ENCODE results near the gene JMJD8. TPM values are rescaled to one million over a fixed set of nuclear protein-coding genes. Genes with fewer than 3 reads are reported as not detected.
"Not testable (repeated sequence)": the region's sequence is repeated elsewhere in the genome, so short reads cannot be mapped to it uniquely, and the experiment has no call there.

Gene JMJD8
- total and polyA plus RNA-seq, 7 experiments from 2014 or later = 26.8 to 62.1 (median 43.2) TPM

DNA sequence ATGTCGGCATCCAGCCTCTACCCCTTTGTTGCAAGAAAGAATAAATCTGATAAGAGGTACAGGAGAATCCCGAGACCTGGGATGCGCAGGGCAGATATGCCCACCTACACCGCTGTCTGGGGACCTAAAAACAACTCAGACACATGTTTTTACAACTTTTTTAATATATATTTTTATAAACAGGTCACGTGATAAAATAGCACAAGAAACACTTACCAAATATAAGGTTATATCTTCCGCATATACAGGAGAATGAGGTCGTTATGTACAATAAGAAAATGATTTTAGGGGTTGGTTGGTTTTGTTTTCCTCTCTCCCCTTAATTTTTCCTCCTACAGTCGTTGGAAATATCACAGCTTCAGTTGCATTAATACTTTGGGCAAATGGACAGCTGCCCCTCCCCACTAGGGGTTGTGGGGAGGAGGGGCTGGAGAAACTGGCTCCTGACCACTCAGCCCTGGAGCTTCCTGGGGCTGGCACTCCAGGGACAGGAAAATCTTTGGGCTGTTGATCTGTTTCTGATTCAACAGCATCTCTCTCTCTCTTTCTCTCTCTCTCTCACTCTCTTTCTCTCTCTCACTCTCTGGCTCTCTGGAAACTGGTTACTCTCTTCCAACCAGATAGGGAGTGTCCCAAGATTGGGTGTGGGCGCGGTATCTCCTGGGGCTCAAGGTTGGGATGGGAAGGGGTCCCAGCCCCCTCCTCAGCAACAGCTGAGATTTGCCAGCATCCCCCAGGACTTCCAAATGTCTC, 8.4 kb upstream of the JMJD8 start:
- peaks cover 0 to 4% (median 0%) of the 10 kb centered on the region in 5 donors for H3K36me3 Mint-ChIP-seq

GRCh38 chr16:691242-691641, 7.1 kb upstream of the JMJD8 start:
- Mint-ChIP-seq H3K4me3 (peak overlapping the region; percentile 64 to 93 (median 90)), H3K27ac (peak overlapping the region in 8 of 9 donors; percentile 2 to 92 (median 86)), H3K27me3 (peaks cover 0 to 19% (median 0%) of the 10 kb centered on the region in 5 donors), H3K4me1 (peaks cover 4 to 45% (median 27%) of the 10 kb centered on the region in 7 donors)
- POLR2A ChIA-PET = interaction anchor here (1.5 to 3.7 kb wide), 3 partner anchors 10 to 55 kb away, joined by 3 to 34 read pairs (median 7); partner anchors contain the start of genes ANTKMT, METTL26 and STUB1
- ATAC-seq; H3K9me3 Mint-ChIP-seq; intact Hi-C loops (cut with micrococcal nuclease); H3K27ac ChIP-seq (ENCODE audit: low read depth, low read length); H3K4me3 ChIP-seq (ENCODE audit: low read length); DNase-seq; H3K36me3 Mint-ChIP-seq; CTCF ChIA-PET; H3K27me3 ChIP-seq (ENCODE audit: control insufficient read depth in 2 of 2, insufficient read depth in 2 of 2, low read length in 2 of 2); H3K9me3 ChIP-seq (ENCODE audit: control insufficient read depth in 2 of 3, low read length in 3 of 3): not testable (repeated sequence)
- H3K4me1 ChIP-seq (ENCODE audit: control insufficient read depth in 2 of 2, insufficient read depth in 2 of 2, low read length in 2 of 2) = peaks cover 8 to 25% of the 10 kb centered on the region in 2 donors
- H3K36me3 ChIP-seq (ENCODE audit: control insufficient read depth in 2 of 3, insufficient read depth in 3 of 3, low read length in 3 of 3) = peaks cover 0 to 18% (median 0%) of the 10 kb centered on the region in 3 experiments

More for the DNA sequence above, 8.4 kb upstream of the JMJD8 start:
- POLR2A ChIA-PET = interaction anchor here (0.7 to 2.1 kb wide), 3 partner anchors 8 to 17 kb away, joined by 3 to 12 read pairs (median 4); partner anchors contain the start of genes JMJD8, RHBDL1 and STUB1
- ATAC-seq (no peak), DNase-seq (no peak)
- H3K27ac ChIP-seq (ENCODE audit: low read depth, low read length) = no peak overlapping the region
- Mint-ChIP-seq H3K9me3 (peaks cover 0 to 2% (median 0%) of the 10 kb centered on the region in 11 donors), H3K27ac (peak overlapping the region in 7 of 9 donors; percentile 41 to 89 (median 63)), H3K4me3 (peak overlapping the region; percentile 13 to 93 (median 46)), H3K27me3 (peaks cover 0 to 19% (median 0%) of the 10 kb centered on the region in 5 donors), H3K4me1 (peaks cover 4 to 51% (median 30%) of the 10 kb centered on the region in 7 donors)
- intact Hi-C loops (cut with micrococcal nuclease) = no loop called here
- H3K4me3 ChIP-seq (ENCODE audit: low read length) = no peak overlapping the region
- no peaks in the 10 kb centered on the region for H3K27me3 ChIP-seq (ENCODE audit: control insufficient read depth in 2 of 2, insufficient read depth in 2 of 2, low read length in 2 of 2)
- CTCF ChIA-PET = no interaction called here
- H3K36me3 ChIP-seq (ENCODE audit: control insufficient read depth in 2 of 3, insufficient read depth in 3 of 3, low read length in 3 of 3) = peaks cover 0 to 6% (median 0%) of the 10 kb centered on the region in 3 experiments
- H3K9me3 ChIP-seq (ENCODE audit: control insufficient read depth in 2 of 3, low read length in 3 of 3) = no peaks in the 10 kb centered on the region
- H3K4me1 ChIP-seq (ENCODE audit: control insufficient read depth in 2 of 2, insufficient read depth in 2 of 2, low read length in 2 of 2) = peaks cover 11 to 30% of the 10 kb centered on the region in 2 donors

DNA sequence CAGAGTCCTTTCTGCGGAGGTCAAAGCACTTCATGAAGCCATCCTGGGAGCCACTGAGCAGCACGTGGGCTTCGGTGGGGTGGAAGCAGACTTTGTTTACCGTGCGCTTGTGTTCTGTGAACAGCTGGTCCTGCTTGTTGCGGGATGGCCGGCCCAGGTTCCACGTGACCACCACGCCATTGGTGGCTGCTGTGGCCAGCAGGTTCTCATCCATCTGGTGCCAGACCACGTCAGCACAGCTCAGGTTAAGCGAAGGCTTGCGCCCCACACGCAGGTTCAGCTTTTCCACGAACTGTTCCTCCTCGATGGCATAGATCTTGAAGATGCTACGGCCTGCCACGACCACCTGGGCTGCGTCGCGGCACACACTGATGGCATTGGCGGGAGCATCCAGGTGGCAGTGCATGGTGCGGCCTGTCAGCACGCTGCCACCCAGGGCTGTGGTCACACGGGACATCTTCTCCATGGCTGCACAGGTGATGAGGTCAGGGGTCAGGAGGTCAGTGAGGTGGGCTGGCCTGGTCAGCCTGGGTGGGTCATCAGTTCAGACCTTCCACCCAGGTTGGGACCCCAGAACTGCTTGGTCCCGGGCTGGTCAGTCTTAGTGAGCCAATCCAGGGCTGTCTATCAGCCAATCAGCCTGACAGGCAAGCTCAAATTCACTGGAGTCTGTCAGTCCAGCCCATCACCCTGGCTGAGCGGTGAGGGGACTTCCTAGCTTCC, 5.2 kb upstream of the JMJD8 start:
- H3K27ac ChIP-seq (ENCODE audit: low read depth, low read length) = peak overlapping the region; percentile 86
- ATAC-seq = no peak
- ChIA-PET CTCF (interaction anchor here (1.3 kb wide), 1 partner anchor 21 kb away, joined by 3 read pairs; no protein-coding TSS in a partner anchor), POLR2A (interaction anchor here (0.7 to 3.7 kb wide), 13 partner anchors 8 to 1476 kb away, joined by 3 to 34 read pairs (median 4); partner anchors contain the start of genes ANTKMT, METTL26, RHOT2 and STUB1)
- H3K36me3 ChIP-seq (ENCODE audit: control insufficient read depth in 2 of 3, insufficient read depth in 3 of 3, low read length in 3 of 3) = peaks cover 0 to 25% (median 0%) of the 10 kb centered on the region in 3 experiments
- H3K4me1 ChIP-seq (ENCODE audit: control insufficient read depth in 2 of 2, insufficient read depth in 2 of 2, low read length in 2 of 2) = peaks cover 7 to 25% of the 10 kb centered on the region in 2 donors
- no peaks in the 10 kb centered on the region for H3K9me3 ChIP-seq (ENCODE audit: control insufficient read depth in 2 of 3, low read length in 3 of 3)
- H3K27me3 ChIP-seq (ENCODE audit: control insufficient read depth in 2 of 2, insufficient read depth in 2 of 2, low read length in 2 of 2) = no peaks in the 10 kb centered on the region
- Mint-ChIP-seq H3K36me3 (peaks cover 0 to 4% (median 0%) of the 10 kb centered on the region in 5 donors), H3K4me3 (peak overlapping the region; percentile 89 to 94 (median 92)), H3K27me3 (peaks cover 0 to 17% (median 0%) of the 10 kb centered on the region in 5 donors), H3K4me1 (peaks cover 4 to 35% (median 20%) of the 10 kb centered on the region in 7 donors), H3K9me3 (peaks cover 0 to 2% (median 0%) of the 10 kb centered on the region in 11 donors), H3K27ac (peak overlapping the region; percentile 87 to 94 (median 90))
- no peak for DNase-seq
- H3K4me3 ChIP-seq (ENCODE audit: low read length) = peak overlapping the region; percentile 75
- intact Hi-C loops (cut with micrococcal nuclease) = no loop called here

- intact Hi-C loops (cut with micrococcal nuclease) = no loop called here
- no peak overlapping the region for H3K27ac ChIP-seq (ENCODE audit: low read depth, low read length)
- DNase-seq = no peak
- Mint-ChIP-seq H3K9me3 (peaks cover 0 to 2% (median 0%) of the 10 kb centered on the region in 11 donors), H3K36me3 (peaks cover 0 to 4% (median 2%) of the 10 kb centered on the region in 5 donors), H3K4me1 (peaks cover 7 to 34% (median 23%) of the 10 kb centered on the region in 7 donors), H3K27me3 (peaks cover 0 to 5% (median 0%) of the 10 kb centered on the region in 5 donors), H3K4me3 (peak overlapping the region in 1 of 10 donors; percentile 91), H3K27ac (no peak overlapping the region)
- no peaks in the 10 kb centered on the region for H3K9me3 ChIP-seq (ENCODE audit: control insufficient read depth in 2 of 3, low read length in 3 of 3)
- H3K27me3 ChIP-seq (ENCODE audit: control insufficient read depth in 2 of 2, insufficient read depth in 2 of 2, low read length in 2 of 2) = no peaks in the 10 kb centered on the region
- no peak for ATAC-seq
- peaks cover 0 to 33% (median 11%) of the 10 kb centered on the region in 3 experiments for H3K36me3 ChIP-seq (ENCODE audit: control insufficient read depth in 2 of 3, insufficient read depth in 3 of 3, low read length in 3 of 3)
- CTCF ChIA-PET = no interaction called here
- H3K4me3 ChIP-seq (ENCODE audit: low read length) = no peak overlapping the region
- peaks cover 7 to 32% of the 10 kb centered on the region in 2 donors for H3K4me1 ChIP-seq (ENCODE audit: control insufficient read depth in 2 of 2, insufficient read depth in 2 of 2, low read length in 2 of 2)
- POLR2A ChIA-PET = interaction anchor here (0.8 to 3.7 kb wide), 4 partner anchors 8 to 33 kb away, joined by 3 to 33 read pairs (median 6); partner anchors contain the start of gene RHOT2
These were observed 3.4 kb upstream of the JMJD8 start for GRCh38 chr16:687499-687898.

DNA sequence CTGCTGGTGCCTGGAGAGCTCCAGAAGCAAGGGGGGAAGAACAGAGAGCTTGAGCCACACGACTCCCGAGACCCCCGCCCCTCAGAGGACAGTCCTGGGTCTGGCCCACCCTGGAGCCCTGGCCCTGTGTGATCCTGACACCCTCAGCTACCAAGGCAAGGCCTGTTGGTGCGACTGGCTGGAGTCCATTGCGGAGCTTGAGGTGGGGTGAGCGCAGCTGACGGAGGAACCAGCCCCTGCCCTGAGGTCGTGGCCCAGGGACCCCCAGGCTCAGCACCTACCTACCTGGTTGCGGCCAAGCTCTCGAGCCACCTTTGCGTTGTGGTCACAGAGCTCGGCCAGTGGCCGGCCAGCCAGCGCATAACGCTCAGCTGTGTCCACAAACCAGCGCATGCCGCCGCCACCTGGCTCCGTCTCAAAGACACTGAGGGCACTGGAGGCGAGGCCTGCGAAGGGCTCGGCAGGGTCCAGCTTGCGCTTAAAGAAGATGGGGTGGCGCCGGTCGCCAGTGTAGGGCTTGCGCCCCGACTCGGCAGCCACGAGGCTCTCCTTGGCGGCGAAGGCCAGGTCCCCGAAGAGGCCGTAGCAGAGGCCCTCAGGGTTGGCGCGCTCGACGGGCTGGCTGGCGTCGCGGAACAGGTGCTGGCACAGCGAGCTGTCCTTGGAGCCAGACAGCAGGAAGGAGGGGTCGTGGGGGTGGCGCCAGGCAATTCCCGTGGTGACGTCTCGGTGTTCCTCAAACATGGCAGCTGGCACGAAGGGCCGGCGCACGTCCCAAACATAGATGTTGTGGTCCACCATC, 2.5 kb upstream of the JMJD8 start:
- no peaks in the 10 kb centered on the region for H3K9me3 ChIP-seq (ENCODE audit: control insufficient read depth in 2 of 3, low read length in 3 of 3)
- ATAC-seq (no peak), DNase-seq (no peak)
- CTCF ChIA-PET = no interaction called here
- Mint-ChIP-seq H3K4me1 (peaks cover 5 to 36% (median 26%) of the 10 kb centered on the region in 7 donors), H3K4me3 (peak overlapping the region in 2 of 10 donors; percentile 12 to 63), H3K27ac (peak overlapping the region in 2 of 9 donors; percentile 23 to 52), H3K36me3 (peaks cover 0 to 8% (median 4%) of the 10 kb centered on the region in 5 donors), H3K27me3 (no peaks in the 10 kb centered on the region), H3K9me3 (peaks cover 0 to 2% (median 0%) of the 10 kb centered on the region in 11 donors)
- no peak overlapping the region for H3K4me3 ChIP-seq (ENCODE audit: low read length)
- no peaks in the 10 kb centered on the region for H3K27me3 ChIP-seq (ENCODE audit: control insufficient read depth in 2 of 2, insufficient read depth in 2 of 2, low read length in 2 of 2)
- H3K36me3 ChIP-seq (ENCODE audit: control insufficient read depth in 2 of 3, insufficient read depth in 3 of 3, low read length in 3 of 3) = peaks cover 0 to 42% (median 12%) of the 10 kb centered on the region in 3 experiments
- peaks cover 7 to 34% of the 10 kb centered on the region in 2 donors for H3K4me1 ChIP-seq (ENCODE audit: control insufficient read depth in 2 of 2, insufficient read depth in 2 of 2, low read length in 2 of 2)
- H3K27ac ChIP-seq (ENCODE audit: low read depth, low read length) = no peak overlapping the region
- POLR2A ChIA-PET = interaction anchor here (0.6 to 2.2 kb wide), 4 partner anchors 9 to 1829 kb away, joined by 3 to 10 read pairs (median 3); no protein-coding TSS in a partner anchor
- intact Hi-C loops (cut with micrococcal nuclease) = no loop called here

Measured in naive thymus-derived CD4-positive, alpha-beta T cell (primary cell).